Left ventricle myocardium inferior (tissue), 1 donor: Measurements from ENCODE around the gene SMS. TPM values are rescaled to one million over a fixed set of nuclear protein-coding genes. Genes with fewer than 3 reads are reported as not detected.

Experiments used
- DNase-seq: peaks from one replicate; pipeline ENCODE4 v3.0.0-alpha.2; 2020
- H3K27ac ChIP-seq: fragments of 200-600 bp; replicated peaks from 2 replicates; pipeline ENCODE4 v1.8.0; 2021
- H3K27me3 ChIP-seq: fragments of 200-600 bp; 2 replicates; pipeline ENCODE4 v1.8.0; 2021; ENCODE audit warnings: low read depth
- H3K36me3 ChIP-seq: fragments of 200-600 bp; 2 replicates; pipeline ENCODE4 v1.8.0; 2021
- H3K4me1 ChIP-seq: fragments of 200-600 bp; 2 replicates; pipeline ENCODE4 v1.8.0; 2021
- H3K4me3 ChIP-seq: fragments of 200-600 bp; 2 replicates; pipeline ENCODE4 v1.8.0; 2021; ENCODE audit warnings: mild to moderate bottlenecking, moderate library complexity
- H3K9me3 ChIP-seq: fragments of 200-600 bp; replicated peaks from 2 replicates; pipeline ENCODE4 v1.8.0; 2021
- intact Hi-C: fragments of 100-400 bp; cut with micrococcal nuclease; formaldehyde crosslinking; loops from one replicate; pipeline ENCODE4 v1.11.0; 2022
- total RNA-seq: library from RNA; stranded (reverse); fragmentation: NEBNext Ultra II Directional; extraction: Animal tissue kit (Norgen Biotek cat#: 25700); gene quantifications from one replicate; pipeline ENCODE4 v1.2.1, GENCODE V29; 2021
- TF ChIP-seq, protein P1 (sequence below): fragments of 200-600 bp; IDR thresholded peaks from 2 replicates; pipeline ENCODE4 v1.8.0; 2021; ENCODE audit warnings: antibody characterized with exemption, mild to moderate bottlenecking, borderline replicate concordance
- donor health status: DM: no; HTN: yes; CAD: no; lungs with severe emphysema.

The SMS gene
- total RNA-seq, 1 donor from 2014 or later, result 46.8 TPM

DNA sequence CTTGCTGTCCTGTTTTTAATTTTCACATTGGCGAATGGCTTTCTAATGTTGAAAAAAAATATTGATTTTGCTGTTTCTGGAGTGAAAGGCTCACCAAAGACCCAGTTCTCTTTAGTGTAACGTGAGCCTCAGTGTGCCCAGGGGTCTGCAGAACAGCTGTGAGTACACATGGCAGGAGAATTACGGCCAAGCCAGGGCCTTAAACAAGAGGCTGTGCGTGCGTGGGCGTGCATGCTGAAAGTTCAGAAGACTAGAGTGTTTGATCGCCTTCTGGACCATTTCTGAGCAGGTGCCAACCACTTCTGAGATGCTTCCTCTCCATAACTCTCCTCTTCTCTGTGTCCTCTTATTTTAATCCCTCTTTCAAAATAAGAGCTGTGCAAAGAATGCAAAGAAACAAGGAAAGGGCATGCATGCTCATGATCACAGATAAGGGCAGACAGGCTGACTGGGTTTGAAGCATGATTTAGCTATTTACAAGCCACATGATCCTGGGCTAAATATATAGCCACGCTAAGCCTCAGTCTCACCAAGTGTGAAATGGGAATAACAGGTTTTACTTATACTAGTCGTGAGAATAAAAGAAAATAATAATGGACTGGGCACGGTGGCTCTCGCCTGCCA, 101.5 kb downstream of the SMS start:
- TF ChIP-seq, protein P1, sequence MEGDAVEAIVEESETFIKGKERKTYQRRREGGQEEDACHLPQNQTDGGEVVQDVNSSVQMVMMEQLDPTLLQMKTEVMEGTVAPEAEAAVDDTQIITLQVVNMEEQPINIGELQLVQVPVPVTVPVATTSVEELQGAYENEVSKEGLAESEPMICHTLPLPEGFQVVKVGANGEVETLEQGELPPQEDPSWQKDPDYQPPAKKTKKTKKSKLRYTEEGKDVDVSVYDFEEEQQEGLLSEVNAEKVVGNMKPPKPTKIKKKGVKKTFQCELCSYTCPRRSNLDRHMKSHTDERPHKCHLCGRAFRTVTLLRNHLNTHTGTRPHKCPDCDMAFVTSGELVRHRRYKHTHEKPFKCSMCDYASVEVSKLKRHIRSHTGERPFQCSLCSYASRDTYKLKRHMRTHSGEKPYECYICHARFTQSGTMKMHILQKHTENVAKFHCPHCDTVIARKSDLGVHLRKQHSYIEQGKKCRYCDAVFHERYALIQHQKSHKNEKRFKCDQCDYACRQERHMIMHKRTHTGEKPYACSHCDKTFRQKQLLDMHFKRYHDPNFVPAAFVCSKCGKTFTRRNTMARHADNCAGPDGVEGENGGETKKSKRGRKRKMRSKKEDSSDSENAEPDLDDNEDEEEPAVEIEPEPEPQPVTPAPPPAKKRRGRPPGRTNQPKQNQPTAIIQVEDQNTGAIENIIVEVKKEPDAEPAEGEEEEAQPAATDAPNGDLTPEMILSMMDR, result no peak
- intact Hi-C loops, result no loop called here
- Histone ChIP-seq H3K9me3 (no peaks in the 10 kb centered on the region), H3K36me3 (no peaks in the 10 kb centered on the region), H3K4me3 (no peak overlapping the region), H3K27ac (no peak overlapping the region), H3K4me1 (no peaks in the 10 kb centered on the region), H3K27me3 (no peaks in the 10 kb centered on the region)
- no peak for DNase-seq

DNA sequence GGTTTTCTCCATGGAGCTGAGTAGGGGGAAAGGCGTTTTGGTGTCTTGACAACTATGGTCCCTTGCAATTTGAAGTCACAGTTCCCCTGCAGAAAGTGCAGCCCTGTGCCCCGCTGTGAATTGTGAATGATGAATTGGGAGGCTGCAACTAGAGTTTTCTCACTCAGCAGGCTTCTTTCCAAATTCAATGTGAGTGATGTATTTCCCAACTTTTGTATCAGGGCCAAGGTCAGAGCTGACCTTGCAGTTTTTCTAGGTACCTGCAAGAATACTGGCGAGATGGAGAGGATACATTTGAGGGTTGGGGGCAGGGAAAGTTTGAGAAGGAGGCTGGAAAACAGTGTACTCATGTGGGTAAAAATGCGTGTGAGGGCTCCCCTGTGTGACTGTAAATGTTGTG, 103.4 kb downstream of the SMS start:
- no peak for DNase-seq
- H3K36me3 ChIP-seq, result no peaks in the 10 kb centered on the region
- TF ChIP-seq, protein P1, result no peak
- no peaks in the 10 kb centered on the region for H3K9me3 ChIP-seq
- no peaks in the 10 kb centered on the region for H3K27me3 ChIP-seq
- intact Hi-C loops, result no loop called here
- no peaks in the 10 kb centered on the region for H3K4me1 ChIP-seq
- H3K27ac ChIP-seq, result no peak overlapping the region
- H3K4me3 ChIP-seq, result no peak overlapping the region

Other genes with a start within 250 kb of the SMS start
- gene SMPX, start 182.6 kb upstream of the SMS start, total RNA-seq, result 726 TPM
- 9.4 TPM for gene MBTPS2, start 101.1 kb upstream of the SMS start, total RNA-seq
- 0.30 TPM for gene YY2, start 84.7 kb upstream of the SMS start, total RNA-seq
- 0.03 TPM for gene PHEX, start 91.6 kb downstream of the SMS start, total RNA-seq